ENCODE measurements around the gene SOX5. TPM values are rescaled to one million over a fixed set of nuclear protein-coding genes. Genes with fewer than 3 reads are reported as not detected.

Gene SOX5
- total RNA-seq, 1 experiment from 2014 or later, result 3.1 TPM

DNA sequence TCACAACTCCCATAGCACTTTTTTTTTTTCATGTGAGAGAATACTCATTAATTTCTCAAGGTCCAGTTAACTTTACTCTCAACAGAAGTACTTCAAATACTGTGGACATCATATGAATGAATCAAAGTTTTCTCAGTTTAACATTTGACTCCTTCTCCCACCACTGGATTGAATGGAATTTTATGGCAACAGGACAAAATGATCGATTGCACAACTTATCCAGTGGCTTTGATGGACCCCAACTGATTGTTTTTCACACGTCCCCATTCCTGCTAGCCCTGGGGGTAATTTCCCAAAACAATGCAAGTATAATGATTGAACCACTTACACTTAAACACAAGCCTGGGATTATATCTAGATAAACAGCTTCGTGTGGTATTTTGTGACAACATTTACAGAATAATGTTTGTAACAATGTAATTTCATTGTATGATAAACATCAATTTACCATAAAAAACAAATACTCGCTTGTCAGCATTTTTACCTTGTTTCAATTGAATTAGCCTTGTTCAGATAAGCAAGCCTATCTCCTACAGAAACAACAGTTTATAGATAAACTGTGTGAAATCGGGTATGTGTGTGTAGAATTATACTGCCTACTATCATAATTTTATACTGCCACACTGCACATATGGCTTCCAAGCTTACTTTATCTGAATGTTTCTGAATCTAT, 60.9 kb downstream of the SOX5 start:
- Histone ChIP-seq H2BK12ac (ENCODE audit: insufficient read length, low read depth, low read length) (no peak overlapping the region), H2BK20ac (ENCODE audit: low read depth, low read length, poor library complexity, severe bottlenecking) (no peak overlapping the region), H2BK5ac (ENCODE audit: insufficient read length, low read length) (no peak overlapping the region), H2AK5ac (ENCODE audit: insufficient read length, low read length) (no peak overlapping the region), H3T11ph (ENCODE audit: low read length) (no peak overlapping the region), H3K27ac (ENCODE audit: insufficient read length, low read depth, low read length) (no peak overlapping the region), H3K9me3 (ENCODE audit: control insufficient read depth, low read depth, low read length) (no peaks in the 10 kb centered on the region), H4K91ac (ENCODE audit: insufficient read length, low read depth, low read length) (no peak overlapping the region), H3K4me2 (ENCODE audit: insufficient read depth, insufficient read length, low read length) (no peak overlapping the region), H2AFZ (ENCODE audit: low read length) (no peak overlapping the region), H3K14ac (ENCODE audit: insufficient read depth, low read length) (no peak overlapping the region), H3K4ac (ENCODE audit: low read depth, low read length) (no peak overlapping the region), H3K79me1 (ENCODE audit: insufficient read depth, low read depth, low read length, poor library complexity, severe bottlenecking) (no peaks in the 10 kb centered on the region), H4K8ac (replicated peaks; ENCODE audit: insufficient read length, low read depth, low read length) (no peak overlapping the region), H4K20me1 (ENCODE audit: control insufficient read depth, insufficient read depth, insufficient read length) (no peaks in the 10 kb centered on the region), H4K5ac (ENCODE audit: insufficient read length, low read depth, low read length) (no peak overlapping the region), H3K27me3 (ENCODE audit: insufficient read depth, low read length) (no peaks in the 10 kb centered on the region), H3K18ac (ENCODE audit: insufficient read length, low read depth, low read length) (no peak overlapping the region), H2BK15ac (ENCODE audit: low read depth, low read length) (no peak overlapping the region), H3K23me2 (ENCODE audit: insufficient read length, low read depth, low read length, poor library complexity, severe bottlenecking) (no peaks in the 10 kb centered on the region), H3K23ac (ENCODE audit: insufficient read length, low read depth, low read length) (no peak overlapping the region), H3K79me2 (ENCODE audit: insufficient read depth, low read length) (no peaks in the 10 kb centered on the region), H2BK120ac (ENCODE audit: low read depth, low read length, poor library complexity, severe bottlenecking) (no peak overlapping the region), H3K4me1 (ENCODE audit: insufficient read depth, low read length) (no peaks in the 10 kb centered on the region), H3K56ac (ENCODE audit: insufficient read length, low read depth, low read length) (no peak overlapping the region), H3K9ac (ENCODE audit: extremely low read depth, insufficient read length, low read length) (no peak overlapping the region)
- H3K36me3 Mint-ChIP-seq (ENCODE audit: insufficient read depth in 1 of 3, low read depth in 3 of 3), result peaks cover 0 to 2% (median 0%) of the 10 kb centered on the region in 3 experiments; a peak in 1 of 7 replicates
- H3K4me3 Mint-ChIP-seq, result no peak overlapping the region
- no peaks in the 10 kb centered on the region for H3K9me3 Mint-ChIP-seq
- no CpG with 5 or more reads among the region's 5 CpGs for WGBS (ENCODE audit: extremely low coverage, insufficient read length, low lambda C conversion rate)
- peak overlapping the region in 2 of 3 experiments; percentile 5 to 17; a peak in 3 of 7 replicates for H3K27ac Mint-ChIP-seq
- TF ChIP-seq, protein P1, sequence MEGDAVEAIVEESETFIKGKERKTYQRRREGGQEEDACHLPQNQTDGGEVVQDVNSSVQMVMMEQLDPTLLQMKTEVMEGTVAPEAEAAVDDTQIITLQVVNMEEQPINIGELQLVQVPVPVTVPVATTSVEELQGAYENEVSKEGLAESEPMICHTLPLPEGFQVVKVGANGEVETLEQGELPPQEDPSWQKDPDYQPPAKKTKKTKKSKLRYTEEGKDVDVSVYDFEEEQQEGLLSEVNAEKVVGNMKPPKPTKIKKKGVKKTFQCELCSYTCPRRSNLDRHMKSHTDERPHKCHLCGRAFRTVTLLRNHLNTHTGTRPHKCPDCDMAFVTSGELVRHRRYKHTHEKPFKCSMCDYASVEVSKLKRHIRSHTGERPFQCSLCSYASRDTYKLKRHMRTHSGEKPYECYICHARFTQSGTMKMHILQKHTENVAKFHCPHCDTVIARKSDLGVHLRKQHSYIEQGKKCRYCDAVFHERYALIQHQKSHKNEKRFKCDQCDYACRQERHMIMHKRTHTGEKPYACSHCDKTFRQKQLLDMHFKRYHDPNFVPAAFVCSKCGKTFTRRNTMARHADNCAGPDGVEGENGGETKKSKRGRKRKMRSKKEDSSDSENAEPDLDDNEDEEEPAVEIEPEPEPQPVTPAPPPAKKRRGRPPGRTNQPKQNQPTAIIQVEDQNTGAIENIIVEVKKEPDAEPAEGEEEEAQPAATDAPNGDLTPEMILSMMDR (conservative IDR thresholded peaks at IDR 0.05), result no peak
- DNase-seq, result no peak
- H3K4me1 Mint-ChIP-seq, result 0 out of 4 replicates have a peak, but pooled peaks cover 0 to 2% of the 10 kb centered on the region in 2 experiments
- no peaks in the 10 kb centered on the region for H3K27me3 Mint-ChIP-seq (ENCODE audit: low read depth)

Data from H9 (cell line).